ENCODE data around the gene SZRD1.
"Not testable (repeated sequence)": the region's sequence is repeated elsewhere in the genome, so short reads cannot be mapped to it uniquely, and the experiment has no call there.

Gene SZRD1

GRCh38 chr1:16338961-16339360, 28.1 kb upstream of the SZRD1 start:
- no peak overlapping the region for H3K4me3 ChIP-seq (ENCODE audit: low read depth, low read length)
- TF ChIP-seq CTCF (IDR thresholded peaks at IDR 0.05; ENCODE audit: borderline replicate concordance, insufficient read depth, low read depth, low read length), result no peak

- H3K4me3 ChIP-seq (ENCODE audit: low read depth, low read length), result no peak overlapping the region
- no peak for TF ChIP-seq CTCF (IDR thresholded peaks at IDR 0.05; ENCODE audit: borderline replicate concordance, insufficient read depth, low read depth, low read length)
Measured at GRCh38 chr1:16340673-16341072, 26.4 kb upstream of the SZRD1 start.

GRCh38 chr1:16342331-16343062, 24.5 kb upstream of the SZRD1 start:
- TF ChIP-seq CTCF (IDR thresholded peaks at IDR 0.05; ENCODE audit: borderline replicate concordance, insufficient read depth, low read depth, low read length), result no peak
- H3K4me3 ChIP-seq (ENCODE audit: low read depth, low read length), result no peak overlapping the region

GRCh38 chr1:16343276-16343675, 23.8 kb upstream of the SZRD1 start:
- H3K4me3 ChIP-seq (ENCODE audit: low read depth, low read length), result not testable (repeated sequence)

- TF ChIP-seq CTCF (IDR thresholded peaks at IDR 0.05; ENCODE audit: borderline replicate concordance, insufficient read depth, low read depth, low read length), result no peak
- H3K4me3 ChIP-seq (ENCODE audit: low read depth, low read length), result no peak overlapping the region
Measured at GRCh38 chr1:16348414-16349182, 18.4 kb upstream of the SZRD1 start.

- TF ChIP-seq CTCF (IDR thresholded peaks at IDR 0.05; ENCODE audit: borderline replicate concordance, insufficient read depth, low read depth, low read length), result no peak
- no peak overlapping the region for H3K4me3 ChIP-seq (ENCODE audit: low read depth, low read length)
Measured at GRCh38 chr1:16349847-16350406, 17.1 kb upstream of the SZRD1 start.

GRCh38 chr1:16351456-16351993, 15.5 kb upstream of the SZRD1 start:
- peak overlapping the region; percentile 70 for H3K4me3 ChIP-seq (ENCODE audit: low read depth, low read length)
- no peak for TF ChIP-seq CTCF (IDR thresholded peaks at IDR 0.05; ENCODE audit: borderline replicate concordance, insufficient read depth, low read depth, low read length)

Data from GM12875 (cell line).